ENCODE measurements around the gene KRTDAP. TPM values are rescaled to one million over a fixed set of nuclear protein-coding genes. Genes with fewer than 3 reads are reported as not detected.
A peak's percentile ranks its signal among the peaks of the same experiment; 100 is the strongest.

Gene KRTDAP
- total RNA-seq, 1 donor from 2014 or later: not detected

DNA sequence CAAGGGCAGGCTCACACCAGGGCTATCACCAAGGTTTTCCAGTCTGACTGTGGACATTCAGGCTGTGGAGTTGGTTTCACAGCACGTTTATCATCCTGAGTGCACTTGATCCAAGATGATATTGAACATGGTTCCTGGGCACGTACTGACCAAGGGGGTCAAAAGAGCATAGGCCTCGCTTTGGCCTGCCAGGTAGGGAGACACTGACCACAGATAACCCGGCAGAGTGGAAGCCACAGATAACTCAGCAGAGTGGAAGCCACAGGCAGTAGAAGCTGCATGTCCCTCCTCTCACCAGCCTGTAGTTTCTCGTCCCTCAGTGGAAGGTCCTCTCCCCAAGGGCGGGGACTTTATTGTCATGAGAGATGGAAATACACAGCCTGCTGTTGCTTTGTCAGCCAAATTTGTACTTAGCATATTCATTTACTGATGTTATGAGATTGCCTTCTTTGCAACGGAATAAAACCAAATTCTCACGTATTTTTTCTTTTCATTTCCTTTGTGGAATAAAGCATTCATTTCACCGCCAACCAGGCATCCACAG, 8.8 kb upstream of the KRTDAP start:
- intact Hi-C loops (cut with micrococcal nuclease): loop anchor here (10.0 kb wide), 1 partner anchor 144 kb away; the partner anchor contains the start of gene FFAR3
- Histone ChIP-seq H3K4me1 (peaks cover 15% of the 10 kb centered on the region), H3K4me3 (no peak overlapping the region), H3K27me3 (ENCODE audit: low read depth) (no peaks in the 10 kb centered on the region), H3K36me3 (no peaks in the 10 kb centered on the region), H3K27ac (replicated peaks) (no peak overlapping the region), H3K9me3 (replicated peaks) (no peaks in the 10 kb centered on the region)
- DNase-seq: no peak
- TF ChIP-seq, protein P1, sequence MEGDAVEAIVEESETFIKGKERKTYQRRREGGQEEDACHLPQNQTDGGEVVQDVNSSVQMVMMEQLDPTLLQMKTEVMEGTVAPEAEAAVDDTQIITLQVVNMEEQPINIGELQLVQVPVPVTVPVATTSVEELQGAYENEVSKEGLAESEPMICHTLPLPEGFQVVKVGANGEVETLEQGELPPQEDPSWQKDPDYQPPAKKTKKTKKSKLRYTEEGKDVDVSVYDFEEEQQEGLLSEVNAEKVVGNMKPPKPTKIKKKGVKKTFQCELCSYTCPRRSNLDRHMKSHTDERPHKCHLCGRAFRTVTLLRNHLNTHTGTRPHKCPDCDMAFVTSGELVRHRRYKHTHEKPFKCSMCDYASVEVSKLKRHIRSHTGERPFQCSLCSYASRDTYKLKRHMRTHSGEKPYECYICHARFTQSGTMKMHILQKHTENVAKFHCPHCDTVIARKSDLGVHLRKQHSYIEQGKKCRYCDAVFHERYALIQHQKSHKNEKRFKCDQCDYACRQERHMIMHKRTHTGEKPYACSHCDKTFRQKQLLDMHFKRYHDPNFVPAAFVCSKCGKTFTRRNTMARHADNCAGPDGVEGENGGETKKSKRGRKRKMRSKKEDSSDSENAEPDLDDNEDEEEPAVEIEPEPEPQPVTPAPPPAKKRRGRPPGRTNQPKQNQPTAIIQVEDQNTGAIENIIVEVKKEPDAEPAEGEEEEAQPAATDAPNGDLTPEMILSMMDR (IDR thresholded peaks at IDR 0.05; ENCODE audit: borderline replicate concordance): no peak

DNA sequence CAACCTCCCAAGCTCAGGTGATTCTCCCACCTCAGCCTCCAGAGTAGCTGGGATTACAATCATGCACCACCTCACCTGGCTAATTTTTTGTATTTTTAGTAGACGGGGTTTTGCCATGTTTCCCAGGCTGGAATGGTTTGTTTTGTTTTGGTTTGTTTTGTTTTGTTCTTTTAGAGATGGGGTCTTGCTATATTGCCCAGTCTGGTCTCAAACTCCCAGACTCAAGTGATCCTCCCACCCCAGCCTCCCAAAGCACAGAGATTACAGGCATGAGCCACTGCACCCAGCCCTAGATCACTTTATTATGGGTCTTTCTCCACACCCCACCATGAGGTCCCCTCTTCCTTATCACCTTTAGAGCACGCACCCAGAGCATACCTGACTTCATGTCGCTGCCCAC, 8.0 kb upstream of the KRTDAP start:
- no peak overlapping the region for H3K27ac ChIP-seq (replicated peaks)
- no peaks in the 10 kb centered on the region for H3K27me3 ChIP-seq (ENCODE audit: low read depth)
- no peaks in the 10 kb centered on the region for H3K9me3 ChIP-seq (replicated peaks)
- intact Hi-C loops (cut with micrococcal nuclease): loop anchor here (10.0 kb wide), 1 partner anchor 143 kb away; the partner anchor contains the start of gene FFAR3
- DNase-seq: no peak
- TF ChIP-seq, protein P1 (IDR thresholded peaks at IDR 0.05; ENCODE audit: borderline replicate concordance): no peak
- H3K4me3 ChIP-seq: no peak overlapping the region
- peaks cover 15% of the 10 kb centered on the region for H3K4me1 ChIP-seq
- no peaks in the 10 kb centered on the region for H3K36me3 ChIP-seq

DNA sequence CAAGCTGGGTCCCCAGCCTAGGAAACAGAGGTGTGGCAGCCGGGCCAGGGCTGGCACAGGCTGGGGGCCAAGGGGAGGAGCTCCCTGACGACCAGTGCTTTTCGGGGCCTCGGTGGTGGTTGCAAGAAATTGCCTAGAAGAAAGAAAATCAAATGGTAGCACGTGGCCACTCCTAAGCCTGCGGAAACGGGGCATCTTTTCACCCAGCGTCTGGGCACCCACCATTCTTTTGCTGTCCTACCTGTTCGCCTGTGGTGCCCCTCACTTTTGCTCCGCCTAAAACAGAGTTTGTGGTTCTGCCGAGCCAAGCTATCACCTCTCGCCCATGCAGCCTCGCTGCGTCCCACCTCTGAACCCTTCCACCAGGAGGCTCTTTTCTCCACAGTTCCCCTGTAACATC, 7.1 kb upstream of the KRTDAP start:
- DNase-seq: no peak
- TF ChIP-seq, protein P1 (IDR thresholded peaks at IDR 0.05; ENCODE audit: borderline replicate concordance): no peak
- intact Hi-C loops (cut with micrococcal nuclease): loop anchor here (10.0 kb wide), 1 partner anchor 143 kb away; the partner anchor contains the start of gene FFAR3
- peaks cover 8% of the 10 kb centered on the region for H3K4me1 ChIP-seq
- H3K27ac ChIP-seq (replicated peaks): no peak overlapping the region
- H3K4me3 ChIP-seq: no peak overlapping the region
- H3K27me3 ChIP-seq (ENCODE audit: low read depth): no peaks in the 10 kb centered on the region
- no peaks in the 10 kb centered on the region for H3K36me3 ChIP-seq
- H3K9me3 ChIP-seq (replicated peaks): no peaks in the 10 kb centered on the region

DNA sequence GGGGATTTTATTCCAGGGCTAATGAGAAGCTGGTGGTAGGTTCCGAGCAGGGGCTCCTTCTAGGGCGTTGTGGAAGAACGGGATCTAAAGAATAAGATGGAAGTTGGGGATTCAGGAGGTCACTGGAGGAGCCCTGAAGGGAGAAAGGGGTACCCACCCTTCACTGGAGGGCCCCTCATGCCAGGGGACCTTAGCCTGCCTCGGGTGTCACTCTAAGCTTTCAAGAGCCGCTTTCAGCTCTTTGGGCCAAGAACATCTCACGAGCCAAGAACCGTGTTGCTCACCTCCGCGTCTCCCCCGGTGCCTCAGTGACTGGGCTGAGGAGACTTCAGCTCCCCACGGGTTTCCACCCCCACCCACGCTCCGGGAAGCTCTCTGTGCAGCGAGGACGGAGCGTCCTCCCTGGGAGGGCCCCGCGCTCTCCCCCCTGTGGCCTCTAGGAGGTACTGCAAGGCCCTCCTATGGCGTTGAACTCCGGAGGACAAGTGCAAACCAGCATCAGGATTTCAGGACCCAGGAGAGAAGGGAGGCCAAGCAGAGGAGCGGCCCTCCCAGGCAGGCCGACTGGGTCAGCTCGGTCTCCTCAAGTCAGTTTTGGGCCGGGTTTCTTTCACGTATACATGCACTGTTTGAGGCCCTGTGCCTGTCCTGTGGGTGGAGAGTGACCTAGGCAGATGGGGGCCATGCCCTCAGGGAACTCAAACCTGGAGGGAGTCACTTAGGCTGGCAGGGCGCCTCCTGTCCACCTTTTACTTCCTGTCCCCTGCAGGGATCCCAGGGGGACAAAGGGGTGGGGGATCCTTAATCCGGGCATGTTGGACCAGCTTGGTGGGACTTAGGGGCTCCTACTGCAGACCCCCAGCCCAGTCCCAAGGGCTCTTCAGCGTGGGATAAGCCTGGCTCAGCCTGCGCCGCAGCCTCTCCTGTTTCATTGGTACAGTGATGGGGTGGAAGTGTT, 5.1 kb upstream of the KRTDAP start:
- intact Hi-C loops (cut with micrococcal nuclease): loop anchor here (10.0 kb wide), 1 partner anchor 141 kb away; the partner anchor contains the start of gene FFAR3
- no peak overlapping the region for H3K27ac ChIP-seq (replicated peaks)
- H3K4me3 ChIP-seq: peak overlapping the region; percentile 34
- no peaks in the 10 kb centered on the region for H3K9me3 ChIP-seq (replicated peaks)
- peaks cover 8% of the 10 kb centered on the region for H3K4me1 ChIP-seq
- H3K36me3 ChIP-seq: no peaks in the 10 kb centered on the region
- TF ChIP-seq, protein P1 (IDR thresholded peaks at IDR 0.05; ENCODE audit: borderline replicate concordance): peak; percentile 99
- peaks cover 6% of the 10 kb centered on the region for H3K27me3 ChIP-seq (ENCODE audit: low read depth)
- DNase-seq: peak; percentile 63

DNA sequence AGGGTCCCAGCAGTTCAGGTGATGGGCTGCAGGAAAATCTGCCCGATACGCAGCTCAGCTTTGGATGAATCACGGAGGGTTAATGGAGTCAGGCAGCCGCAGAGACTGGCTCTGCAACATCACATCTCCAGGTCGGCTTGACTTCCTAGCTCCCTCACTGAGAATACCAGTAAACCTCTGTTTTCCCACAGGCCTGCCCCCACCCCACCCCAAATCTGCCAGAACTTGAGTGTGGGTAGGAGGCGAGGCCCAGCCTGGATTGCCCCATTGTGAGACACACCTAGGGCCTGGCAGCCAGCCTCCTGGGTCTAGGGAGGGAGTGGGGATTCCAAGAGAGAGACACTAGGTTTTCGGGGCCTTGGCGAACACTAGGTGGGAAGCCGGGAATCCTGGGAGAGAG, 3.7 kb upstream of the KRTDAP start:
- Histone ChIP-seq H3K36me3 (no peaks in the 10 kb centered on the region), H3K9me3 (replicated peaks) (no peaks in the 10 kb centered on the region), H3K4me3 (no peak overlapping the region), H3K4me1 (peaks cover 8% of the 10 kb centered on the region), H3K27me3 (ENCODE audit: low read depth) (peaks cover 21% of the 10 kb centered on the region), H3K27ac (replicated peaks) (no peak overlapping the region)
- intact Hi-C loops (cut with micrococcal nuclease): loop anchor here (10.0 kb wide), 1 partner anchor 139 kb away; the partner anchor contains the start of gene FFAR3
- DNase-seq: no peak
- TF ChIP-seq, protein P1 (IDR thresholded peaks at IDR 0.05; ENCODE audit: borderline replicate concordance): no peak

Measured in left ventricle myocardium inferior (tissue), 1 donor.